HepG2 (cell line): ENCODE results near the gene NUDT8. TPM values are rescaled to one million over a fixed set of nuclear protein-coding genes. Genes with fewer than 3 reads are reported as not detected.

ENCODE experiments used
- ATAC-seq: fragments of 200-7000 bp; cut with Tn5 transposase; 3 replicates; pipeline ENCODE4 v1.9.1; 2020; ENCODE audit warnings: mild to moderate bottlenecking, moderate library complexity
- BruUV-seq: library from RNA; stranded (reverse); fragments of 400-500 nt; replicated peaks from 2 replicates; lab custom pipeline; 2021; lab: Mats Ljungman, UMichigan
- CTCF ChIA-PET: fragments of 300-600 bp; formaldehyde crosslinking; extraction: SDS; loops from one replicate; lab custom pipeline; 2021; ENCODE audit warnings: low total read pairs, inconsistent platforms, low intra/inter-chr PET ratio; lab: Yijun Ruan, JAX
- POLR2A ChIA-PET: fragments of 350-600 bp; sonication (Branson Sonifier 250); formaldehyde crosslinking; loops from one replicate; lab custom pipeline; 2020; ENCODE audit warnings: antibody characterized with exemption, inconsistent platforms; lab: Yijun Ruan, JAX
- DNase-seq: peaks from one replicate; pipeline ENCODE4 v3.0.0-alpha.2; 2015; ENCODE audit warnings: low spot score
- FAIRE-seq: peaks from 3 replicates; lab custom pipeline; 2011; peaks lifted over from hg19 to GRCh38; lab: Jason Lieb, UNC
- H2AFZ ChIP-seq: one replicate; pipeline ENCODE4 v1.6.1; 2011; ENCODE audit warnings: low read length, inconsistent platforms
- H3K27ac ChIP-seq: fragments of 300-600 bp; 3 replicates; pipeline ENCODE4 v1.8.0; 2011; ENCODE audit warnings: mixed run types, mild to moderate bottlenecking, mixed read lengths, low read length, inconsistent platforms; ENCODE audit not compliant: insufficient read depth; ENCODE audit errors: extremely low read length
- H3K27me3 ChIP-seq, 2 experiments: fragments of 200-600 bp in 1 of 2; 2 replicates in 1 of 2; 3 replicates in 1 of 2; pipeline versions ENCODE4 v1.6.0 to v1.8.0; 2011; ENCODE audit warnings: low read length in 2 of 2, mild to moderate bottlenecking in 2 of 2, moderate library complexity in 2 of 2, inconsistent platforms in 1 of 2; ENCODE audit not compliant: insufficient read depth in 2 of 2, control insufficient read depth in 1 of 2
- H3K36me3 ChIP-seq, 2 experiments: fragments of 200-600 bp in 1 of 2; replicated peaks in 1 of 2; 2 replicates in 1 of 2; 3 replicates in 1 of 2; pipeline versions ENCODE4 v1.5.1 to v1.8.0; 2011; ENCODE audit warnings: low read length in 2 of 2, inconsistent platforms in 1 of 2; ENCODE audit not compliant: insufficient read depth in 2 of 2, control insufficient read depth in 1 of 2
- H3K4me1 ChIP-seq: 2 replicates; pipeline ENCODE4 v1.5.1; 2012; ENCODE audit warnings: low read length, inconsistent platforms; ENCODE audit not compliant: insufficient read depth
- H3K4me2 ChIP-seq: 2 replicates; pipeline ENCODE4 v1.6.0; 2011; ENCODE audit warnings: low read depth, low read length, inconsistent platforms
- H3K4me3 ChIP-seq, 3 experiments: fragments of 200-600 bp in 1 of 3; sonication (generic), shearing (Covaris generic) in 1 of 3; replicated peaks in 1 of 3; 2 replicates each; pipeline ENCODE4 v1.5.1; 2011 to 2016; ENCODE audit warnings: low read length in 3 of 3, inconsistent platforms in 2 of 3, low read depth in 2 of 3, mild to moderate bottlenecking in 2 of 3, control low read depth in 1 of 3, mixed read lengths in 1 of 3; ENCODE audit not compliant: insufficient read depth in 1 of 3
- H3K79me2 ChIP-seq: one replicate; pipeline ENCODE4 v1.6.1; 2011; ENCODE audit warnings: low read length, inconsistent platforms; ENCODE audit not compliant: insufficient read depth
- H3K9ac ChIP-seq: 2 replicates; pipeline ENCODE4 v1.6.0; 2011; ENCODE audit warnings: mild to moderate bottlenecking, low read depth, low read length, inconsistent platforms; ENCODE audit not compliant: insufficient read depth
- H3K9me3 ChIP-seq: 2 replicates; pipeline ENCODE4 v1.5.1; 2012; ENCODE audit warnings: mild to moderate bottlenecking, low read length
- H4K20me1 ChIP-seq: 2 replicates; pipeline ENCODE4 v1.6.0; 2011; ENCODE audit warnings: inconsistent platforms, mild to moderate bottlenecking, low read length, moderate library complexity; ENCODE audit not compliant: insufficient read depth
- CCAR2 ChIP-seq: fragments of 200-400 bp; formaldehyde crosslinking; optimal IDR thresholded peaks from 2 replicates; pipeline ENCODE3; 2018; ENCODE audit warnings: low read depth, mild to moderate bottlenecking, low read length, moderate library complexity
- CENPT ChIP-seq: sonication (generic); formaldehyde crosslinking; IDR thresholded peaks from 2 replicates; pipeline ENCODE4 v1.8.0; 2022; ENCODE audit warnings: low read depth, mild to moderate bottlenecking, moderate library complexity, missing genetic modification reagents
- CREM ChIP-seq, 2 experiments: sonication (generic) in 1 of 2; formaldehyde crosslinking in 1 of 2; IDR thresholded peaks; 2 replicates each; pipeline versions ENCODE4 v1.4.0 to v1.6.1; 2016 to 2020; ENCODE audit warnings: antibody characterized with exemption in 1 of 2, mild to moderate bottlenecking in 1 of 2, missing genetic modification reagents in 1 of 2
- ETV5 ChIP-seq: IDR thresholded peaks from 2 replicates; pipeline ENCODE4 v1.6.1; 2018; ENCODE audit warnings: missing biosample characterization, missing genetic modification reagents, inconsistent platforms, borderline replicate concordance
- FOXJ3 ChIP-seq: sonication (generic); formaldehyde crosslinking; IDR thresholded peaks from 2 replicates; pipeline ENCODE4 v1.4.0; 2020; ENCODE audit warnings: missing genetic modification reagents, mild to moderate bottlenecking, borderline replicate concordance
- HNF4G ChIP-seq, 2 experiments: sonication (generic) in 1 of 2; formaldehyde crosslinking in 1 of 2; IDR thresholded peaks; 2 replicates each; pipeline versions ENCODE4 v1.4.0 to v1.6.1; 2011 to 2020; ENCODE audit warnings: borderline replicate concordance in 2 of 2, low read depth in 2 of 2, mild to moderate bottlenecking in 2 of 2, low read length in 1 of 2, missing genetic modification reagents in 1 of 2, moderate library complexity in 1 of 2
- ISX ChIP-seq: sonication (generic); formaldehyde crosslinking; conservative IDR thresholded peaks from 2 replicates; pipeline ENCODE4 v1.5.0; 2020; ENCODE audit warnings: missing genetic modification reagents
- ONECUT2 ChIP-seq: sonication (generic); formaldehyde crosslinking; IDR thresholded peaks from 2 replicates; pipeline ENCODE4 v1.4.0; 2020; ENCODE audit warnings: missing genetic modification reagents
- SAFB2 ChIP-seq: sonication (generic); formaldehyde crosslinking; IDR thresholded peaks from 2 replicates; pipeline ENCODE4 v1.5.1; 2020; ENCODE audit warnings: missing genetic modification reagents, low read depth, mild to moderate bottlenecking, borderline replicate concordance
- ZNF776 ChIP-seq: sonication (generic); formaldehyde crosslinking; IDR thresholded peaks from 2 replicates; pipeline ENCODE4 v1.4.0; 2020; ENCODE audit warnings: mild to moderate bottlenecking, missing genetic modification reagents
- WGBS: methylation state at CpG from one replicate; pipeline ENCODE4 v1.1.6; 2017; ENCODE audit warnings: low lambda C conversion rate; 5-methylcytosine and 5-hydroxymethylcytosine counted together
- in situ Hi-C: cut with HindIII; loops from 2 replicates; pipeline ENCODE4 v1.10.0; 2017; ENCODE audit warnings: low pct_unique_long_range_greater_than_20kb; ENCODE audit not compliant: extremely low pct_ligation_motif_present
- intact Hi-C: fragments of 100-400 bp; cut with micrococcal nuclease; formaldehyde crosslinking; loops from one replicate; pipeline ENCODE4 v1.10.0; 2022; ENCODE audit not compliant: unreplicated experiment
- polyA plus RNA-seq, 8 experiments: library from polyadenylated mRNA; depleted of rRNA in 3 of 8; stranded (reverse) in 7 of 8; unstranded in 1 of 8; fragments of >200 nt; fragmentation: Illumina TruSeq in 4 of 8; extraction: Trizol in 4 of 8; gene quantifications; 2 replicates each; pipeline versions ENCODE4 v1.2.1 to v1.2.3, GENCODE V29; 2011 to 2016; ENCODE audit warnings: low read depth in 4 of 8, missing spikeins in 1 of 8, mixed read lengths in 1 of 8; ENCODE audit not compliant: insufficient read depth in 1 of 8
- total RNA-seq, 5 experiments: library from RNA; depleted of rRNA; stranded (reverse); fragments of >200 nt; fragmentation: Illumina TruSeq; extraction: Trizol; gene quantifications; 2 replicates each; pipeline ENCODE4 v1.2.3, GENCODE V29; 2016; ENCODE audit warnings: low read depth in 1 of 5
- TF ChIP-seq, protein P1 (sequence below): IDR thresholded peaks from 2 replicates; pipeline ENCODE4 v1.6.1; 2016; ENCODE audit warnings: mild to moderate bottlenecking, missing biosample characterization, missing genetic modification reagents
- TF ChIP-seq, protein P2 (sequence below): sonication (generic); formaldehyde crosslinking; IDR thresholded peaks from 2 replicates; pipeline ENCODE4 v1.4.0; 2020; ENCODE audit warnings: missing genetic modification reagents
- TF ChIP-seq, protein P3 (sequence below): IDR thresholded peaks from 2 replicates; pipeline ENCODE4 v1.6.1; 2012; ENCODE audit warnings: inconsistent platforms

The NUDT8 gene
- total and polyA plus RNA-seq, 2 of the 13 experiments (the other 11 are each of a cell fraction or from before 2014, with no cell fraction given): 6.7 to 25.8 TPM

DNA sequence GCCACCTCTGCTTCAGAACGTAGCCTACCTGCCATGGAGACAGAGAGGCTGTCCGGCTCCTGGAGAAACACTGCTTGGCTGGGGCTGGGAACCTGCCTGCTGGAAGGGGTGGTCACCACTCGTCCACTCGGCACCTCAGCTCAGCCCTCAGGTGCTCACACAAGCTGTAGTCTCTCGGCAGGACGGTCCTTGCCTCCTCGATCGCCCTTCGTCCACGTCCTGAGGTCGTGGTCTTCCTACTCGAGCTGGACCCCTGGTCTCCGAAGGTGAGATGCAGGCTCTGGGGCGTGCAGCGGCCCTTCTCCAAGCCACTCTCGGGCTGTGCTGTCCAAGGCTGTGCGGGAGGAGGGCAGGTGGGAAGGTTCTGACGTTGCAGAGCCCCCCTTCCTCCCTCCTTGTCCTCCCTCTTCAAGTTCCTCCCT lies 9.7 kb upstream of the NUDT8 start, which contains the start of gene TBX10:
Gene TBX10 (minus strand): TSS at position 326 of the 422 bp plus-strand sequence. CDS start 291 bp downstream, at position 35.
- in situ Hi-C loops: no loop called here
- H3K9me3 ChIP-seq: no peaks in the 10 kb centered on the region
- no peak for TF ChIP-seq FOXJ3 (CRISPR knock-in tag)
- TF ChIP-seq SAFB2: 0 out of 2 replicates have a peak, but pooled peaks have one; percentile 6
- WGBS: 49% methylated on average over 15 of the region's 18 CpGs
- no TSS peak for BruUV-seq
- no peak within 1 kb of the TSS for H3K4me3 ChIP-seq
- ATAC-seq (peak; percentile 7; the same call in 2 of the 3 replicates), FAIRE-seq (no peak), DNase-seq (no peak)
- H2AFZ ChIP-seq: no peak within 1 kb of the TSS
- no peaks in the 10 kb centered on the region for H4K20me1 ChIP-seq
- POLR2A ChIA-PET: interaction anchor here (2.4 kb wide), 1 partner anchor 9 kb away, joined by 9 read pairs; the partner anchor contains the start of gene NUDT8
- H3K4me1 ChIP-seq: peaks cover 24% of the 10 kb centered on the region
- H3K4me2 ChIP-seq: no peak within 1 kb of the TSS
- no peak within 1 kb of the TSS for H3K27ac ChIP-seq
- H3K27me3 ChIP-seq: peaks cover 0 to 9% of the 10 kb centered on the region in 2 experiments; a peak in 3 of 5 replicates
- CTCF ChIA-PET: interaction anchor here (3.5 kb wide), 1 partner anchor 20 kb away, joined by 12 read pairs; no protein-coding TSS in a partner anchor
- no peaks in the 10 kb centered on the region for H3K79me2 ChIP-seq
- H3K36me3 ChIP-seq: no peaks in the 10 kb centered on the region
- intact Hi-C loops: no loop called here
- H3K9ac ChIP-seq: no peak within 1 kb of the TSS

DNA sequence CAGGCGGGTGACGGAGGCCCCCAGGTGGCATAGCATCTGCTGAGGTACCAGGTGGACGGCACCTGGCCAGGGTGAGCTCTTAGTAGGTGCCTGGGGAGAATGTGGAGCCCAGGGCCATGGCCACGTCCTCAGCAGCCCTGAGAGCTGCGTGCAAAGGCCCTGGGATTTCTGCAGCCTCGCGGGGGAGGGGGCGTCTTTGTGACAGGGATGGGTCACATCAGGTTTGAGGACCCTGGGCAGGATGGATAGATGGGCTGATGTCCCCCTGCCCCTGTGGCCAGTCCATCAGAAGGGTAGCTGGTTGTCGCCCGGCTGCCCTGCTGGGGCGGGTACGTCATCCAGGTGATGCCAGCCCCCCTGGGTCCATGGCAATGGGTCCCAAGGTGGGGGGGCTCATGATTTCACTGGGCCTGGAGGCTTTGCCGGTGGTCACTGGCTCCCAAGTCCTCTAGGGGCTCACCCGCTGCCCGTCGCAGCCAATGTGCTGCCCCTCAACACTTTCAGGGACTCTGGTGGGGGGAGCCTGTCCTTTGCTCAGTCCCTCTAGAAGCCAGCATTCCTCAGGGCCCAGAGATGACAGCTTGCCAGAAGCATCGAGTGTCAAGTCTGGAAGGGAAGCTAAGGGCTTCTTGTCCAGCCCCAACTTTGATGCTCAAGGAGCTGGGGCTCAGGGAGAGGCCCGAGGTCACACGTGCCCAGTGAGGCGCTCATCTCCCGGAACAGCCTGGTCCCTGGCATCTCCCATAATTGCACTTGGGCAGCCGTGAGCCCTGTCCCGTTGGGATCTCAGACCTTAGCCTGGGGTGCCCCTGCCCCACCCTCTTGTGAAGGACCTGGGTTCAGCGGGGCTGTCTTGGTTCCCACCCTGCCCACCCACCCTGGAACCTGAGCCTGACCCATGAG lies 9.0 kb upstream of the NUDT8 start:
- Histone ChIP-seq H3K4me1 (peaks cover 31% of the 10 kb centered on the region), H3K4me3 (no peak overlapping the region), H3K27me3 (peaks cover 0 to 9% of the 10 kb centered on the region in 2 experiments; a peak in 4 of 5 replicates), H3K27ac (no peak overlapping the region), H4K20me1 (no peaks in the 10 kb centered on the region), H3K9me3 (no peaks in the 10 kb centered on the region), H3K9ac (no peak overlapping the region), H3K36me3 (no peaks in the 10 kb centered on the region), H3K4me2 (no peak overlapping the region), H3K79me2 (no peaks in the 10 kb centered on the region), H2AFZ (no peak overlapping the region)
- POLR2A ChIA-PET: interaction anchor here (2.4 kb wide), 1 partner anchor 9 kb away, joined by 9 read pairs; the partner anchor contains the start of gene NUDT8
- CTCF ChIA-PET: interaction anchor here (3.5 kb wide), 1 partner anchor 21 kb away, joined by 12 read pairs; no protein-coding TSS in a partner anchor
- FAIRE-seq (no peak), DNase-seq (no peak), ATAC-seq (no peak)
- 72% methylated on average over 7 of the region's 24 CpGs for WGBS
- in situ Hi-C loops: no loop called here
- no TSS peak for BruUV-seq
- intact Hi-C loops: no loop called here
- TF ChIP-seq CCAR2 (no peak), ZNF776 (CRISPR knock-in tag) (no peak), CENPT (CRISPR knock-in tag) (no peak), ONECUT2 (CRISPR knock-in tag) (no peak), ETV5 (CRISPR knock-in tag) (no peak), ISX (CRISPR knock-in tag) (no peak), CREM (IDR thresholded peaks at IDR 0.05) (no peak), CREM (CRISPR knock-in tag; IDR thresholded peaks at IDR 0.05) (no peak), HNF4G (IDR thresholded peaks at IDR 0.05; ENCODE audit: borderline replicate concordance, low read depth, low read length) (no peak), HNF4G (CRISPR knock-in tag; IDR thresholded peaks at IDR 0.05; ENCODE audit: borderline replicate concordance, low read depth) (no peak)
- TF ChIP-seq, protein P1, sequence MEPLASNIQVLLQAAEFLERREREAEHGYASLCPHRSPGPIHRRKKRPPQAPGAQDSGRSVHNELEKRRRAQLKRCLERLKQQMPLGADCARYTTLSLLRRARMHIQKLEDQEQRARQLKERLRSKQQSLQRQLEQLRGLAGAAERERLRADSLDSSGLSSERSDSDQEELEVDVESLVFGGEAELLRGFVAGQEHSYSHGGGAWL (CRISPR knock-in tag): no peak
- TF ChIP-seq, protein P2, sequence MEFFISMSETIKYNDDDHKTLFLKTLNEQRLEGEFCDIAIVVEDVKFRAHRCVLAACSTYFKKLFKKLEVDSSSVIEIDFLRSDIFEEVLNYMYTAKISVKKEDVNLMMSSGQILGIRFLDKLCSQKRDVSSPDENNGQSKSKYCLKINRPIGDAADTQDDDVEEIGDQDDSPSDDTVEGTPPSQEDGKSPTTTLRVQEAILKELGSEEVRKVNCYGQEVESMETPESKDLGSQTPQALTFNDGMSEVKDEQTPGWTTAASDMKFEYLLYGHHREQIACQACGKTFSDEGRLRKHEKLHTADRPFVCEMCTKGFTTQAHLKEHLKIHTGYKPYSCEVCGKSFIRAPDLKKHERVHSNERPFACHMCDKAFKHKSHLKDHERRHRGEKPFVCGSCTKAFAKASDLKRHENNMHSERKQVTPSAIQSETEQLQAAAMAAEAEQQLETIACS (CRISPR knock-in tag): no peak
- TF ChIP-seq, protein P3, sequence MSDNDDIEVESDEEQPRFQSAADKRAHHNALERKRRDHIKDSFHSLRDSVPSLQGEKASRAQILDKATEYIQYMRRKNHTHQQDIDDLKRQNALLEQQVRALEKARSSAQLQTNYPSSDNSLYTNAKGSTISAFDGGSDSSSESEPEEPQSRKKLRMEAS: no peak
